ENCODE measurements around the gene RAB26.

The RAB26 gene

DNA sequence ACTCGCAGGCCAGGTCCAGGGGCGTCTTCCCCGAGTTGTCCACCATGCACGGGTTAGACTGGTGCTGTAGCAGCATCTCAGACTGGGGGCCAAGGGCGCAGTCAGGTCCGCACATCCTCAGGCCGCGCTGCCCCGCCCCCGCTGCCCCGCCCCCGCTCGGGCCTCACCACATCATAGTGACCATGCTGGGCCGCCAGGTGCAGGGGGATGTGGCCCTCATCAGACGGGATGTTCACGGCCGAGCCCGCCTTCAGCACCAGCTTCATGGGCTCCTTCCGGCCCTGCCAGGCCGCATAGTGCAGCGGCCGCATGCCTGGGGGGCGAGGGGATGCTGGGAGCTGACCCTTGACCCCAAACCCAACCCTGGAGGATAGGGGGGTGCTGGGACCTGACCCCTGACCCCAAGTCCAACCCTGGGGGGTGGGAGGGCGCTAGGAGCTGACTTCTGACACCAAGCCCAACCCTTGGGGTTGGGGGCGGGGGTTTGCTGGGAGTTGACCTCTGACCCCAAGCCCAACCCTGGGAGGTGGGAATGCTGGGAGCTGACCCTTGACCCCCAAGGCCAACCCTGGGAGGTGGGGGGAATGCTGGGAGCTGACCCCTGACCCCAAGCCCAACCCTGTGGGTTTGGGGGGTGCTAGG is 40.9 kb downstream of the RAB26 start:
- Histone ChIP-seq H3K27ac (ENCODE audit: insufficient read depth, low read depth, low read length, poor library complexity, severe bottlenecking) (no peak overlapping the region), H3K9me3 (ENCODE audit: control insufficient read depth, low read length) (no peaks in the 10 kb centered on the region), H3K4me3 (ENCODE audit: insufficient read depth, low read depth, low read length) (no peak overlapping the region), H3K36me3 (ENCODE audit: control insufficient read depth, insufficient read depth, low read length) (no peaks in the 10 kb centered on the region), H3K4me1 (ENCODE audit: control insufficient read depth, insufficient read depth, low read length) (no peaks in the 10 kb centered on the region), H3K27me3 (ENCODE audit: control insufficient read depth, insufficient read depth, low read length, poor library complexity, severe bottlenecking) (peaks cover under 1% of the 10 kb centered on the region)
- WGBS, 2 experiments = 93 to 95% methylated on average over 25 of the region's 25 CpGs

DNA sequence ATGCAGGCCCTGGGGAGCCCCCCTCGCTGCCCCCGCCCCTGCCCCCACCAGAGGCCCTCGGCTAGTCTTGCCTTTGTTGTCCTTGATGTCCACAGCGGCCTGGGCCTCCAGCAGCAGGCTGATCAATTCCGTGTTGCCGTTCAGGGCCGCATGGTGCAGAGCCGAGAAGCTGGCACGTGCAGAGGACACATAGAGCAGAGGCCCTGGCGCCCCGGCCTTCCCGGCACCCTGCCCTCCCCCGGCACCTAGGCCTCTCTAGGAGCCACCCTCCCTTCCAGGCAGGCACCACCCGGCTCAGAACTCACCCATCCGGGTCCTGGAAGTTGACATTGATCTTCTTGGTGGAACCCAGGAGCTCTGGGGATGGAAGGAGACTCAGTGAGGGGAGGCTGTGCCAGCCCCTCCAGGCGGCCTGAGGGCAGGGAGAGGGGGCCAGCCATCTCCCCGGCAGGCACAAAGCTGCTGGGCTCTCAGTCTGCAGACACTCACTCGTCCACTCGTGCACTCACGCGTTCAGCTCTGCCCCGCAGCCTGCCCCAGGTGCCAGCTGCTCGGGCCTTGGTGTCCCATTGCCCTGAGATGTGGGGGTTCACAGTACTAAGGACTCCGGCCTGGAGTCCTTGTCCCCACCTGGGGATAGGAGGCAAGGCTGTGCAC is 41.7 kb downstream of the RAB26 start:
- Histone ChIP-seq H3K36me3 (ENCODE audit: control insufficient read depth, insufficient read depth, low read length) (no peaks in the 10 kb centered on the region), H3K4me3 (ENCODE audit: insufficient read depth, low read depth, low read length) (no peak overlapping the region), H3K27ac (ENCODE audit: insufficient read depth, low read depth, low read length, poor library complexity, severe bottlenecking) (no peak overlapping the region), H3K9me3 (ENCODE audit: control insufficient read depth, low read length) (no peaks in the 10 kb centered on the region), H3K4me1 (ENCODE audit: control insufficient read depth, insufficient read depth, low read length) (peaks cover 3% of the 10 kb centered on the region), H3K27me3 (ENCODE audit: control insufficient read depth, insufficient read depth, low read length, poor library complexity, severe bottlenecking) (peaks cover 8% of the 10 kb centered on the region)
- WGBS, 2 experiments = 90 to 92% methylated on average over 24 of the region's 24 CpGs

DNA sequence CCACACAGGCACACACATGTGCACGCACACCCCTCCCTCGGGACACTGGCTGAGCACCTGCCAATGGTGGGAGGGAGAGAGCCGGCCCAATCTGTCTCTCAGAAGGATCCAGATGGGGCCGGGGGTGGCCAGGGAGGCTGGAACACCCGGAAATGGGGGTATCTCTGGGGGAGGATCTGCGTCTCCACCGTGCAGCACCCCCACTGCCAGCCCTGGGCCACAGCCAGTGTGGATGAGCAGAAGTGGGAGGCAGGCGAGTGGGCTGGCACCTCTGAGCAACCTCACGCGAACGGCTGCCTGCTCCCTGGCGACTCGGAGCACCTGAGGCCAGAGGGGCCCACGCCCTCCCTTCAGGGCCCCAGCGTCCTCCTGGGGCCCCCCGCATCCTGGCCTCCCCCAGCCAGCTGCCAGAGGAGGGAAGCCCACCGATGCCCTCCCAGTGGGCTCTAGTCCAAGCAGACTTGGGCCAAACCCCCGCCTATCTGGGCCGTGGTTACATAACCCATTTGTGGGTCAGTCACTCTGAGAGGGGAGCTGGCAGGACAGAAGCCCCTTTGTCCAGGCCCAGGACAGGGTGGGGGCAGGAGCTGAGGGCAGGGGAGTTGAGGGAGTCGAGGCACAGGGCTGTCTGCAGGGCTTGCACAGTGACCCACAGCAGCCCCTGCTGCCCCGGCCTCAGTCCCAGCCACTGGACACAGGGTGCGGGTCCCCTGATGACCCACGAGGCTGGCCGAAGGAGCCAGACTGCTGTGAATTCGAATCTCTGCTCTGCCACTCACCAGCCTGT is 42.4 kb downstream of the RAB26 start:
- H3K9me3 ChIP-seq (ENCODE audit: control insufficient read depth, low read length) = no peaks in the 10 kb centered on the region
- H3K36me3 ChIP-seq (ENCODE audit: control insufficient read depth, insufficient read depth, low read length) = no peaks in the 10 kb centered on the region
- H3K27me3 ChIP-seq (ENCODE audit: control insufficient read depth, insufficient read depth, low read length, poor library complexity, severe bottlenecking) = peaks cover 15% of the 10 kb centered on the region
- H3K27ac ChIP-seq (ENCODE audit: insufficient read depth, low read depth, low read length, poor library complexity, severe bottlenecking) = no peak overlapping the region
- WGBS, 2 experiments = 93 to 94% methylated on average over 25 of the region's 25 CpGs
- peaks cover 10% of the 10 kb centered on the region for H3K4me1 ChIP-seq (ENCODE audit: control insufficient read depth, insufficient read depth, low read length)
- H3K4me3 ChIP-seq (ENCODE audit: insufficient read depth, low read depth, low read length) = no peak overlapping the region

DNA sequence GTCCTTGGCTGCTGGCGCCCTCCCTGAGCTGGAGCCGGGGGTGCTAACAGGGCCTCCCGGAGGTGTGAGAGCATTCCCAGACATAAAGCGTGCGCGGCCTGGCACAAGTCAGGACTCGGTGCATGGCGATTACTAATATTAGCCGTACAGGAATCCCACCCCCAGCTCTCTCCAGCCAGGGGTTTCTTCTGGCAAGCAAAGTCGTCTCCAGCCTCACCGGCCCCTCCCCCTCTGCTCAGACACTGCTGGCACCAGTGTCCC is 43.0 kb downstream of the RAB26 start:
- H3K9me3 ChIP-seq (ENCODE audit: control insufficient read depth, low read length) = no peaks in the 10 kb centered on the region
- no peak overlapping the region for H3K4me3 ChIP-seq (ENCODE audit: insufficient read depth, low read depth, low read length)
- H3K4me1 ChIP-seq (ENCODE audit: control insufficient read depth, insufficient read depth, low read length) = peaks cover 10% of the 10 kb centered on the region
- no peak overlapping the region for H3K27ac ChIP-seq (ENCODE audit: insufficient read depth, low read depth, low read length, poor library complexity, severe bottlenecking)
- H3K36me3 ChIP-seq (ENCODE audit: control insufficient read depth, insufficient read depth, low read length) = no peaks in the 10 kb centered on the region
- peaks cover 19% of the 10 kb centered on the region for H3K27me3 ChIP-seq (ENCODE audit: control insufficient read depth, insufficient read depth, low read length, poor library complexity, severe bottlenecking)
- 90 to 93% methylated on average over 11 of the region's 11 CpGs for WGBS, 2 experiments

DNA sequence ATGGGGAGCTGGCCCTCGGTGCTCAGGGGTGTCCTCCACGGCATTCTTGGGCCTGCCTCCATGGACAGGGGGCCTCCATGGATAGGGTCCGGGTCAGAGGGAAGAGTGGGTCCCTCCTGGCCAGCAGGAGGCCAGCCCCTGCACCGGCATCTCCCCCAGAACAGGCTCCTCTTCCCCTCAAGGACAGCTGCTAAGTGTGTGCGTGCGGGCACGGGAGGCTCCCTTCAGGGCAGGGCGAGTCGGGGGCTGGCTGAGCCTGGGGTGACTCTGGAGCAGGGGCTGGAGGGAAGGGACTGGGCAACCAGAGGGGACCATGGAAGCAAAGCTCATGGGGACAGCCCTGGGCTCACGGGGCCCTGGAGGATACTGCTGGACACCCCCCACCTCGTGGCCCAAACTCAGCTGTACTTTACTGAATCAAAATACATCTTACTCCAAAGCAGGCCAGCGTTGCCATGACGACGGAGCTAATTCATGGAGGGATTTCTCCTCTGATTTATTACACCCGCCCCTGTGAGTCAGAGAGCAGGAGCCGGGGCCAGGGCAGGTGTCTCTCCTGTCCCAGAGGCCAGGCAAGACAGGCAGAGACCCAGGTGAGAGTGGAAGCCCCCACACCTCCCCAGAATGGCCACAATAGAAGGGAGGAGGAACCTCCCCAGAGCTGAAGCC is 45.9 kb downstream of the RAB26 start:
- no peaks in the 10 kb centered on the region for H3K36me3 ChIP-seq (ENCODE audit: control insufficient read depth, insufficient read depth, low read length)
- H3K9me3 ChIP-seq (ENCODE audit: control insufficient read depth, low read length) = no peaks in the 10 kb centered on the region
- H3K27me3 ChIP-seq (ENCODE audit: control insufficient read depth, insufficient read depth, low read length, poor library complexity, severe bottlenecking) = peaks cover 46% of the 10 kb centered on the region
- H3K4me3 ChIP-seq (ENCODE audit: insufficient read depth, low read depth, low read length) = no peak overlapping the region
- H3K27ac ChIP-seq (ENCODE audit: insufficient read depth, low read depth, low read length, poor library complexity, severe bottlenecking) = no peak overlapping the region
- H3K4me1 ChIP-seq (ENCODE audit: control insufficient read depth, insufficient read depth, low read length) = peaks cover 10% of the 10 kb centered on the region
- 81% methylated on average over 16 of the region's 16 CpGs for WGBS, 2 experiments

DNA sequence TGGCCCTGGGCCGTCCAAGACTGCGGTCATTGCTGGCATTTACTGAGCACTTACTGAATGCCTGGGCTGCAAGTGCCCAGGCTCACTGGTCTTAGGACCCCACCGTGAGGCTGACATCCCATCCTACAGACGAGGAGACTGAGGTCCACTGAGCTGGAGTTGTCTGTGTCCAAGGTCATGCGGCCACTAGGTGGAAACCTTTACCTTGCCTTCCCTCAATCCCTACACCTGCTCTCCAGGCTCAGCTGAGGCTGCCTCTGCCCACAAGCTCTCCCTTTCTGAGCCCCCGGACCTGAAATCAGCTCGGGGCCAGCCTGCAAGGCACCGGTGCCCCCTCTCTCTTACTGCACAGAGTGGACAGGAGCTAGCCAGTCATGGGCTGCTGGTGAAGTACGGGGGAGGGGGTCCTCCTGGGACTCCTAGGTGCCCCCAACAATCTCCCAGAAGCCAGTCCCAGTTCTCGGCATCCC is 46.5 kb downstream of the RAB26 start:
- Histone ChIP-seq H3K27ac (ENCODE audit: insufficient read depth, low read depth, low read length, poor library complexity, severe bottlenecking) (no peak overlapping the region), H3K9me3 (ENCODE audit: control insufficient read depth, low read length) (no peaks in the 10 kb centered on the region), H3K36me3 (ENCODE audit: control insufficient read depth, insufficient read depth, low read length) (no peaks in the 10 kb centered on the region), H3K4me1 (ENCODE audit: control insufficient read depth, insufficient read depth, low read length) (peaks cover 10% of the 10 kb centered on the region), H3K4me3 (ENCODE audit: insufficient read depth, low read depth, low read length) (no peak overlapping the region), H3K27me3 (ENCODE audit: control insufficient read depth, insufficient read depth, low read length, poor library complexity, severe bottlenecking) (peaks cover 52% of the 10 kb centered on the region)
- 16 to 20% methylated on average over 10 of the region's 10 CpGs for WGBS, 2 experiments

DNA sequence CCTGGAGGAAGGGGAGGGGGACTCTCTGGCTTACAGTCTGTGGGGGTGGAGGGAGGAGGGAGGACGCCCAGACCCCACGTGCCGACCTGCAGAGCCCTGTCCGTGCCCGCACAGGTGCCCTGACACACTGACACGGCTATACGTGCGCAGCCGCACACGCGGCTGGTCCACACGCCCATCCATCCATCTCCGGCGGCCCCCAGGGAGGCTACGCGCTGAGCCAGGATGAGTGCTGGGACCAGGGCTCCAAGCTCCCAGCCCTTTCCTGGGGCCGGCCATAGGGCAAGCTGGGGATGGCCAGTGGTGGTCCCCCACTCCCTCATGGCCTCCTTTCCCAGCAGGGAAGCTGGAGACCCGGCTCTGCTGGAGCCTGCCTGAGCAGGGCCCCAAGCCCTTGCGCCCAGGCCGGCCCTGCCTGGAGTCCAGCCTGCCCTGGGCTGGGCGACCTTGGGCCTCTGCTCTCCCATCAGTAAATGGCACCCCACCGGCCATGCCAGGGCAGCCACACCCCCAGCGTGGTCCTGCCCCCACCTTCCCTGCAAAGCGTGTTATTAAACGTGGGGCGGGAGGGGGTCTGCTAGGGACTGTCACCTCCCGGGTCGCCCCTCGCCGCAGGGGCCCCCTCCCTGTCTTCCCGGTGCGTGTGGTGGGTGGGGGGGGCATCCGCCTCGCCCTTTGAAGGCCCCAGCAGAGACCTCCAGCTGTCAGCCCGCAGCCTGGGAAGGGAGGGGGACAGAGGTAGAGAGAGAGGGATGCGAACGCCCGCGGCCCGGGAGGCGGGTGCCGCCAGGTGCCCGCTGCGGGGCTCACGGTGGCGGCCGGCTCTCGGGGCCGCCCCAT is 47.1 kb downstream of the RAB26 start:
- peaks cover 10% of the 10 kb centered on the region for H3K4me1 ChIP-seq (ENCODE audit: control insufficient read depth, insufficient read depth, low read length)
- H3K36me3 ChIP-seq (ENCODE audit: control insufficient read depth, insufficient read depth, low read length) = no peaks in the 10 kb centered on the region
- H3K9me3 ChIP-seq (ENCODE audit: control insufficient read depth, low read length) = no peaks in the 10 kb centered on the region
- H3K4me3 ChIP-seq (ENCODE audit: insufficient read depth, low read depth, low read length) = peak overlapping the region; percentile 52
- no peak overlapping the region for H3K27ac ChIP-seq (ENCODE audit: insufficient read depth, low read depth, low read length, poor library complexity, severe bottlenecking)
- 3% methylated on average over 49 of the region's 49 CpGs for WGBS, 2 experiments
- H3K27me3 ChIP-seq (ENCODE audit: control insufficient read depth, insufficient read depth, low read length, poor library complexity, severe bottlenecking) = peaks cover 58% of the 10 kb centered on the region

DNA sequence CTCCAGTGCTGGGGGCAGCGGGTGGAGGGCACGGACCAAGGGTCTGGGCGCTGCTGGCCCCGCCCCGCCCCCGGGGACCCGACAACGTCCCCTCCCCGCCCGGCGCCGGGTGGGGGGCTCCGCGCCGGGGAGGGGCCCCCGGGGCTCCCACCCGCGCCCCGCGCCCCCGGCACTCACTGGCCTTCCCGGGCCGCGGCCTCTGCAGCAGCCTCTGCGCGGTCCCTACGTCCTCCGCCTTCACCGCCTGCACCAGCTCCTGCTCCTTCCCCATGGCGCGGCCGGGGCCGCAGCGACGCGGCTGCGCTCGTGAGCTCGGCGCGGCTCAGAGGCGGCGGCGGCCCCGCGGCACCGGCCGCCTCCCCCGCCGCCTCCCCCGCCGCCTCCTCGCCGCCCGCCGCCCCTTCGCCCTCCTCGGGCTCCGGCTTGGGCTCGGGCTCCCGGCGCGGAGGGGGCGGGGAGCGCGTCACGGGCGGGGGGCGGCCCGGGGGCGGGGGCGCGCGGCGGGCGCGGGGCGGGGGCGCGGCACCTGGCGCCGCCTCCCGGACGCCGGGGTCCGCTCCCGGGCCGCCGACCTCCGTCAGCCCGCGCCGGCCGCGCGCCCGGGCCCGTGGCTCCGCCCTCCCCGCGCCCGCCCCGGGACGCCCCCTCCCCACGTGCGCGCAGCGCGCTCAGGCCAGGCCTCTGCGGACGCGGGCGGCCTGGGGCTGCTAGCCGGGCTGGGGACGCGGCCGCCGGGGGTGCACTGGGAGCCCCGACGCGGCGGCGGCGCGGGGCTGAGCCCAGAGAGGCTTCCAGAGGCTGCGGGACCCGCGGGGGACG is 47.9 kb downstream of the RAB26 start, which contains the start of gene CASKIN1:
Gene CASKIN1, minus strand, starts transcription at position 444 of the 819 bp plus-strand sequence. Its CDS starts 173 bp downstream, at position 271.
- Histone ChIP-seq H3K9me3 (ENCODE audit: control insufficient read depth, low read length) (no peaks in the 10 kb centered on the region), H3K4me1 (ENCODE audit: control insufficient read depth, insufficient read depth, low read length) (peaks cover 10% of the 10 kb centered on the region), H3K36me3 (ENCODE audit: control insufficient read depth, insufficient read depth, low read length) (no peaks in the 10 kb centered on the region), H3K27me3 (ENCODE audit: control insufficient read depth, insufficient read depth, low read length, poor library complexity, severe bottlenecking) (peaks cover 60% of the 10 kb centered on the region), H3K27ac (ENCODE audit: insufficient read depth, low read depth, low read length, poor library complexity, severe bottlenecking) (no peak within 1 kb of the TSS), H3K4me3 (ENCODE audit: insufficient read depth, low read depth, low read length) (peak within 1 kb of the TSS; percentile 52)
- WGBS, 2 experiments = 0 to 1% methylated on average over 129 of the region's 129 CpGs

DNA sequence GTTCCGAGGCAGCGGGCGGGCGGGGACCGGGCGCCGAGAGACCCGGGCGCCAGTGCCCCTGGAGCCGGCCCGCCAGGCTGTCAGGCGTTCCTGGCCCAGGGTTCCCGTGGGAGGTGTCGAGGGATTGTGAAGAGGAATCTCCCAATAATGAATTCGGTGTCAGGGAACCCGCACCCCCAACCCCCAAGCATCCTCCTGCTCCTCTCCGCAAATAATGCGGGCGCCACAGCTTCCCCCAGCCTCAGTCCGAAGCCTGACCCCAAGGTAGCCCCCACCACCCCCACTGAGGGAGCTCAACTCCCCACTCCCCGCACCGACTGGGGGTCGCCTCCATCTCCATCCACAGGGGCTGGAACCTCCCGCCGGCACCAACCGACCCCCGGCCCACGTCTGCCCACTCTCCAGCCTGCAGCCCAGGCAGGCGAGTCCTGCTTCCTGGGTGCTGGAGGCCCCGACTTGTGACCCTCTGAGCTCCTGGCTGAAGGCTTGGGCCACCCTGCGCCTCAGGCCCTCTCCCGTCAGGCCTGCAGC is 48.6 kb downstream of the RAB26 start:
- H3K4me1 ChIP-seq (ENCODE audit: control insufficient read depth, insufficient read depth, low read length) = peaks cover 10% of the 10 kb centered on the region
- peak overlapping the region; percentile 34 for H3K4me3 ChIP-seq (ENCODE audit: insufficient read depth, low read depth, low read length)
- H3K9me3 ChIP-seq (ENCODE audit: control insufficient read depth, low read length) = no peaks in the 10 kb centered on the region
- no peak overlapping the region for H3K27ac ChIP-seq (ENCODE audit: insufficient read depth, low read depth, low read length, poor library complexity, severe bottlenecking)
- H3K27me3 ChIP-seq (ENCODE audit: control insufficient read depth, insufficient read depth, low read length, poor library complexity, severe bottlenecking) = peaks cover 61% of the 10 kb centered on the region
- H3K36me3 ChIP-seq (ENCODE audit: control insufficient read depth, insufficient read depth, low read length) = no peaks in the 10 kb centered on the region
- WGBS, 2 experiments = 26 to 27% methylated on average over 32 of the region's 32 CpGs

Measured in ectodermal cell (in vitro differentiated cells).